CD4-positive, alpha-beta T cell treated with Interleukin-4 for 1 hour (primary cell): ENCODE measurements around the gene LPO.
A peak's percentile ranks its signal among the peaks of the same experiment; 100 is the strongest.

Experiments
- DNase-seq, 2 donors: peaks; one replicate each; pipeline ENCODE4 v3.0.0-alpha.2; 2020 to 2022

The LPO gene

GRCh38 chr17:58306131-58306951, 68.0 kb downstream of the LPO start:
- DNase-seq = no peak

GRCh38 chr17:58307468-58308172, 69.2 kb downstream of the LPO start:
- DNase-seq = peak in 1 of 2 donors; percentile 9

- DNase-seq = peak in 1 of 2 donors; percentile 20
Observed at GRCh38 chr17:58308173-58308984, 70.0 kb downstream of the LPO start.

- DNase-seq = peak in 1 of 2 donors; percentile 9
Observed at GRCh38 chr17:58308985-58309917, 70.9 kb downstream of the LPO start.

GRCh38 chr17:58309918-58310259, 71.5 kb downstream of the LPO start:
- no peak for DNase-seq

GRCh38 chr17:58310511-58311428, 72.4 kb downstream of the LPO start:
- DNase-seq = peak in 1 of 2 donors; percentile 8

GRCh38 chr17:58311429-58311894, 73.1 kb downstream of the LPO start:
- DNase-seq = no peak

GRCh38 chr17:58312021-58312630, 73.7 kb downstream of the LPO start:
- peak in 1 of 2 donors; percentile 8 for DNase-seq

- no peak for DNase-seq
Observed at GRCh38 chr17:58312829-58313228, 74.4 kb downstream of the LPO start.

GRCh38 chr17:58313815-58314705, 75.7 kb downstream of the LPO start:
- no peak for DNase-seq

- peak in 1 of 2 donors; percentile 6 for DNase-seq
Observed at GRCh38 chr17:58314706-58315015, 76.3 kb downstream of the LPO start.

GRCh38 chr17:58315281-58315711, 76.9 kb downstream of the LPO start:
- peak in 1 of 2 donors; percentile 5 for DNase-seq

GRCh38 chr17:58315750-58316149, 77.4 kb downstream of the LPO start:
- no peak for DNase-seq

GRCh38 chr17:58316260-58316960, 78.0 kb downstream of the LPO start:
- peak in 1 of 2 donors; percentile 9 for DNase-seq

GRCh38 chr17:58317421-58318064, 79.2 kb downstream of the LPO start:
- DNase-seq = peak; percentile 85 to 87

- DNase-seq = no peak
Observed at GRCh38 chr17:58318065-58318481, 79.7 kb downstream of the LPO start.
